ENCODE results near the gene GAD1.

GRCh38 chr2:170847716-170848115 lies 31.0 kb downstream of the GAD1 start:
- TF ChIP-seq CTCF (IDR thresholded peaks at IDR 0.05) (no peak), EP300 (IDR thresholded peaks at IDR 0.05) (no peak), POLR2AphosphoS5 (IDR thresholded peaks at IDR 0.05) (no peak), POLR2A (IDR thresholded peaks at IDR 0.05) (no peak)

Data from suprapubic skin (tissue), 4 donors.